ENCODE measurements around the gene SACS. TPM values are rescaled to one million over a fixed set of nuclear protein-coding genes. Genes with fewer than 3 reads are reported as not detected.

SACS gene
- total and polyA plus RNA-seq, 2 of the 4 experiments (the other 2 are of a cell fraction), result 14.7 to 121 TPM

DNA sequence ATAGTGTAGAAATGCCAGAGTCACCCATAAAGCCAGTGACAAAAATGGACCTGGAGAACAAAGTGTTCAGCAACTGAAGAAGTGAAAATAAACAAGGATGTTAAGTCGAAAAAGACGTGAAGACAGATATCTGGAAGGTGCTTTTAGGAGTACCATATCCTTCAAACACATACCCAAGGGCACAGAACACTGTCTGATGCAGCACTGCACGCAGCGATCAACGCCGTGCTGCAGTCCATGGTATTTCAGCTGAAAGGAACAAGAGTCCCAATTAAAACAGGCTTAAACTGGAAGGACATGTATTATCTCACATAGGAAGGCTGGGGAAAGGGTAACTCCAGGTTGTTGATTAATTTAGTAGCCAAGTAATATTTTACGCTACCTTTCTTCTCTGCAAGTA is 144.5 kb downstream of the SACS start:
- no peak overlapping the region for H2BK120ac ChIP-seq (ENCODE audit: low read depth, low read length)
- H2BK15ac ChIP-seq (ENCODE audit: low read depth, low read length), result no peak overlapping the region
- no peak overlapping the region for H3K56ac ChIP-seq (ENCODE audit: extremely low read depth, insufficient read depth, low read length)
- no peak overlapping the region for H2AK9ac ChIP-seq (replicated peaks; ENCODE audit: low read depth, low read length, poor library complexity)
- no peak overlapping the region for H4K8ac ChIP-seq (ENCODE audit: low read depth in 2 of 2, low read length in 2 of 2)
- 75% methylated on average over 4 of the region's 7 CpGs; no CpG with 5 or more reads in 1 of the 2 experiments for WGBS, 2 experiments (ENCODE audit: extremely low coverage in 2 of 2, insufficient read length in 1 of 2)
- dilution Hi-C loops (cut with HindIII; ENCODE audit: low sequenced_read_pairs, unreplicated experiment), result no loop called here
- ATAC-seq (ENCODE audit: low read depth) (no peak), DNase-seq (no peak)
- POLR2A ChIA-PET (ENCODE audit: unreplicated experiment), result no interaction called here
- no peaks in the 10 kb centered on the region for H4K20me1 ChIP-seq (ENCODE audit: insufficient read depth, low read length)
- H3K9me1 ChIP-seq (ENCODE audit: insufficient read depth, low read length), result no peaks in the 10 kb centered on the region; the same call in 1 of the 2 replicates
- H2BK5ac ChIP-seq (ENCODE audit: low read depth, low read length, poor library complexity, severe bottlenecking), result no peak overlapping the region
- no peaks in the 10 kb centered on the region for H3K79me1 ChIP-seq (ENCODE audit: low read depth in 1 of 2, low read length in 2 of 2)
- H3K18ac ChIP-seq (ENCODE audit: low read depth, low read length), result no peak overlapping the region
- peaks cover 1% of the 10 kb centered on the region for H3K27me3 ChIP-seq (ENCODE audit: control insufficient read depth, insufficient read depth, low read length)
- H3K27ac ChIP-seq (ENCODE audit: insufficient read depth, low read length), result no peak overlapping the region
- no peak overlapping the region for H2BK20ac ChIP-seq (ENCODE audit: low read depth, low read length)
- no peak overlapping the region for H2AK5ac ChIP-seq (ENCODE audit: low read depth, low read length)
- TF ChIP-seq, protein P1, sequence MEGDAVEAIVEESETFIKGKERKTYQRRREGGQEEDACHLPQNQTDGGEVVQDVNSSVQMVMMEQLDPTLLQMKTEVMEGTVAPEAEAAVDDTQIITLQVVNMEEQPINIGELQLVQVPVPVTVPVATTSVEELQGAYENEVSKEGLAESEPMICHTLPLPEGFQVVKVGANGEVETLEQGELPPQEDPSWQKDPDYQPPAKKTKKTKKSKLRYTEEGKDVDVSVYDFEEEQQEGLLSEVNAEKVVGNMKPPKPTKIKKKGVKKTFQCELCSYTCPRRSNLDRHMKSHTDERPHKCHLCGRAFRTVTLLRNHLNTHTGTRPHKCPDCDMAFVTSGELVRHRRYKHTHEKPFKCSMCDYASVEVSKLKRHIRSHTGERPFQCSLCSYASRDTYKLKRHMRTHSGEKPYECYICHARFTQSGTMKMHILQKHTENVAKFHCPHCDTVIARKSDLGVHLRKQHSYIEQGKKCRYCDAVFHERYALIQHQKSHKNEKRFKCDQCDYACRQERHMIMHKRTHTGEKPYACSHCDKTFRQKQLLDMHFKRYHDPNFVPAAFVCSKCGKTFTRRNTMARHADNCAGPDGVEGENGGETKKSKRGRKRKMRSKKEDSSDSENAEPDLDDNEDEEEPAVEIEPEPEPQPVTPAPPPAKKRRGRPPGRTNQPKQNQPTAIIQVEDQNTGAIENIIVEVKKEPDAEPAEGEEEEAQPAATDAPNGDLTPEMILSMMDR (conservative IDR thresholded peaks at IDR 0.05; ENCODE audit: low read depth, low read length), result no peak
- TF ChIP-seq NFE2L2 (IDR thresholded peaks at IDR 0.05; ENCODE audit: low read depth, low read length) (no peak), SMC3 (IDR thresholded peaks at IDR 0.05; ENCODE audit: low read depth, low read length) (no peak), MXI1 (IDR thresholded peaks at IDR 0.05; ENCODE audit: borderline replicate concordance, low read depth, low read length) (no peak), MAFK (IDR thresholded peaks at IDR 0.05; ENCODE audit: low read depth, low read length) (no peak), RCOR1 (IDR thresholded peaks at IDR 0.05; ENCODE audit: insufficient replicate concordance, low read length) (no peak), CEBPB (IDR thresholded peaks at IDR 0.05; ENCODE audit: low read depth, low read length) (no peak), RAD21 (IDR thresholded peaks at IDR 0.05; ENCODE audit: low read length) (no peak), RFX5 (IDR thresholded peaks at IDR 0.05; ENCODE audit: low read depth, low read length) (no peak)
- TF ChIP-seq, protein P2, sequence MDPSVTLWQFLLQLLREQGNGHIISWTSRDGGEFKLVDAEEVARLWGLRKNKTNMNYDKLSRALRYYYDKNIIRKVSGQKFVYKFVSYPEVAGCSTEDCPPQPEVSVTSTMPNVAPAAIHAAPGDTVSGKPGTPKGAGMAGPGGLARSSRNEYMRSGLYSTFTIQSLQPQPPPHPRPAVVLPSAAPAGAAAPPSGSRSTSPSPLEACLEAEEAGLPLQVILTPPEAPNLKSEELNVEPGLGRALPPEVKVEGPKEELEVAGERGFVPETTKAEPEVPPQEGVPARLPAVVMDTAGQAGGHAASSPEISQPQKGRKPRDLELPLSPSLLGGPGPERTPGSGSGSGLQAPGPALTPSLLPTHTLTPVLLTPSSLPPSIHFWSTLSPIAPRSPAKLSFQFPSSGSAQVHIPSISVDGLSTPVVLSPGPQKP (IDR thresholded peaks at IDR 0.05; ENCODE audit: borderline replicate concordance, low read depth, low read length), result no peak
- TF ChIP-seq, protein P3, sequence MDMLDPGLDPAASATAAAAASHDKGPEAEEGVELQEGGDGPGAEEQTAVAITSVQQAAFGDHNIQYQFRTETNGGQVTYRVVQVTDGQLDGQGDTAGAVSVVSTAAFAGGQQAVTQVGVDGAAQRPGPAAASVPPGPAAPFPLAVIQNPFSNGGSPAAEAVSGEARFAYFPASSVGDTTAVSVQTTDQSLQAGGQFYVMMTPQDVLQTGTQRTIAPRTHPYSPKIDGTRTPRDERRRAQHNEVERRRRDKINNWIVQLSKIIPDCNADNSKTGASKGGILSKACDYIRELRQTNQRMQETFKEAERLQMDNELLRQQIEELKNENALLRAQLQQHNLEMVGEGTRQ (IDR thresholded peaks at IDR 0.05; ENCODE audit: low read depth, low read length), result no peak
- no peak overlapping the region for H3K4ac ChIP-seq (ENCODE audit: low read depth, low read length)
- no peak overlapping the region for H4K5ac ChIP-seq (ENCODE audit: low read depth, low read length)
- in situ Hi-C loops (cut with MboI; ENCODE audit: low sequenced_read_pairs), result no loop called here
- H4K91ac ChIP-seq (ENCODE audit: insufficient read depth, low read depth, low read length), result no peak overlapping the region
- no peak overlapping the region for H2AFZ ChIP-seq (replicated peaks; ENCODE audit: low read length, poor library complexity)
- H3K23ac ChIP-seq (ENCODE audit: low read depth, low read length), result no peak overlapping the region
- CTCF ChIA-PET, result interaction anchor here (0.7 kb wide), 1 partner anchor 1255 kb away, joined by 4 read pairs; no protein-coding TSS in a partner anchor
- no TSS peak for BruUV-seq (replicated peaks)
- H3K36me3 ChIP-seq (ENCODE audit: control insufficient read depth, insufficient read depth, low read length), result no peaks in the 10 kb centered on the region
- H3K4me3 ChIP-seq (ENCODE audit: insufficient read depth, low read depth, low read length), result no peak overlapping the region
- H3K9me3 ChIP-seq (ENCODE audit: control insufficient read depth, insufficient read depth, low read length), result no peaks in the 10 kb centered on the region
- no peak overlapping the region for H3K14ac ChIP-seq (replicated peaks; ENCODE audit: low read depth, low read length)
- intact Hi-C loops (cut with micrococcal nuclease), result no loop called here
- H3K4me2 ChIP-seq (ENCODE audit: low read depth, low read length), result no peak overlapping the region
- H3K9ac ChIP-seq (ENCODE audit: low read depth, low read length), result no peak overlapping the region
- no peaks in the 10 kb centered on the region for H3K4me1 ChIP-seq (ENCODE audit: control insufficient read depth, insufficient read depth, low read length)

All from IMR-90 (cell line).